HCT116 (cell line): ENCODE measurements around the gene ZNF334. TPM values are rescaled to one million over a fixed set of nuclear protein-coding genes. Genes with fewer than 3 reads are reported as not detected.

Experiments used
- ATAC-seq: fragments of 200-7000 bp; cut with Tn5 transposase; 2 replicates; pipeline ENCODE4 v1.9.1; 2020; ENCODE audit warnings: mild to moderate bottlenecking, moderate library complexity
- BruUV-seq: library from RNA; stranded (reverse); fragments of 400-500 nt; replicated peaks from 2 replicates; lab custom pipeline; 2021; lab: Mats Ljungman, UMichigan
- CTCF ChIA-PET: fragments of 300-600 bp; sonication (Branson Sonifier 250); formaldehyde crosslinking; loops from one replicate; lab custom pipeline; 2021; ENCODE audit warnings: antibody characterized with exemption; lab: Charles Lee
- POLR2A ChIA-PET: fragments of 300-600, 350-600 bp; sonication (Branson Sonifier 250); formaldehyde crosslinking; loops from one replicate; lab custom pipeline; 2021; ENCODE audit warnings: antibody characterized with exemption; lab: Charles Lee
- RAD21 ChIA-PET, 2 experiments: fragments of 300-600 bp; sonication (Branson Sonifier 250); formaldehyde crosslinking; loops; one replicate each; lab custom pipeline; 2023; ENCODE audit warnings: low total read pairs in 2 of 2; ENCODE audit not compliant: uncharacterized antibody in 2 of 2, unreplicated experiment in 2 of 2, low non-redundant PET in 1 of 2; lab: Charles Lee
- DNase-seq: peaks from one replicate; pipeline ENCODE4 v3.0.0-alpha.2; 2010; ENCODE audit warnings: low read depth, low spot score
- H2AFZ ChIP-seq: fragments of 200-600 bp; shearing (Covaris generic), sonication (generic); 2 replicates; pipeline ENCODE4 v1.6.1; 2017; ENCODE audit warnings: low read depth, mixed run types, mixed read lengths, antibody characterized with exemption, low read length; ENCODE audit not compliant: poor library complexity, severe bottlenecking
- H3K27ac ChIP-seq: 2 replicates; pipeline ENCODE4 v1.5.1; 2012; ENCODE audit warnings: low read depth, low read length
- H3K27me3 ChIP-seq: fragments of 200-600 bp; sonication (generic); 2 replicates; pipeline ENCODE4 v1.6.1; 2016; ENCODE audit warnings: mixed run types, low read length, mixed read lengths; ENCODE audit not compliant: insufficient read depth
- H3K36me3 ChIP-seq, 2 experiments: fragments of 200-500 bp in 1 of 2; fragments of 200-600 bp in 1 of 2; sonication (Bioruptor generic) in 1 of 2; sonication (generic) in 1 of 2; 2 replicates each; pipeline versions ENCODE4 v1.5.1 to v1.6.1; 2014 to 2016; ENCODE audit warnings: low read length in 2 of 2, inconsistent platforms in 1 of 2, mixed read lengths in 1 of 2, mixed run types in 1 of 2; ENCODE audit not compliant: insufficient read depth in 2 of 2, control insufficient read depth in 1 of 2
- H3K4me1 ChIP-seq, 2 experiments: fragments of 200-600 bp in 1 of 2; sonication (generic) in 1 of 2; 2 replicates each; pipeline versions ENCODE4 v1.5.1 to v1.6.1; 2012 to 2017; ENCODE audit warnings: low read length in 2 of 2, inconsistent platforms in 1 of 2, mild to moderate bottlenecking in 1 of 2, mixed read lengths in 1 of 2, mixed run types in 1 of 2, moderate library complexity in 1 of 2; ENCODE audit not compliant: insufficient read depth in 2 of 2, control insufficient read depth in 1 of 2
- H3K4me2 ChIP-seq: fragments of 200-600 bp; sonication (generic); 2 replicates; pipeline ENCODE4 v1.6.1; 2017; ENCODE audit warnings: mixed run types, low read length, mixed read lengths
- H3K4me3 ChIP-seq, 2 experiments: fragments of 200-600 bp in 1 of 2; sonication (generic) in 1 of 2; replicated peaks in 1 of 2; 2 replicates each; pipeline ENCODE4 v1.5.1; 2011 to 2016; ENCODE audit warnings: low read length in 2 of 2, control low read depth in 1 of 2, low read depth in 1 of 2, mild to moderate bottlenecking in 1 of 2, mixed read lengths in 1 of 2, mixed run types in 1 of 2
- H3K79me2 ChIP-seq: fragments of 200-600 bp; sonication (generic); 2 replicates; pipeline ENCODE4 v1.6.1; 2017; ENCODE audit warnings: mild to moderate bottlenecking, mixed run types, low read length, moderate library complexity, mixed read lengths; ENCODE audit not compliant: insufficient read depth
- H3K9ac ChIP-seq: fragments of 200-600 bp; sonication (generic); 2 replicates; pipeline ENCODE4 v1.6.1; 2016; ENCODE audit warnings: low read length, mixed read lengths
- H3K9me2 ChIP-seq: fragments of 200-600 bp; sonication (generic), shearing (Covaris generic); 2 replicates; pipeline ENCODE4 v1.6.1; 2017; ENCODE audit warnings: mixed run types, mild to moderate bottlenecking, moderate library complexity; ENCODE audit not compliant: insufficient read depth
- H3K9me3 ChIP-seq, 2 experiments: fragments of 200-500 bp in 1 of 2; fragments of 200-600 bp in 1 of 2; sonication (Bioruptor generic) in 1 of 2; sonication (generic) in 1 of 2; 2 replicates each; pipeline ENCODE4 v1.6.1; 2014 to 2017; ENCODE audit warnings: low read length in 2 of 2, mixed read lengths in 2 of 2, inconsistent platforms in 1 of 2, low read depth in 1 of 2, mild to moderate bottlenecking in 1 of 2, mixed run types in 1 of 2, moderate library complexity in 1 of 2; ENCODE audit not compliant: control insufficient read depth in 1 of 2, insufficient read depth in 1 of 2
- H4K20me1 ChIP-seq: fragments of 200-600 bp; sonication (generic), shearing (Covaris generic); 2 replicates; pipeline ENCODE4 v1.6.1; 2017; ENCODE audit warnings: mixed run types, mild to moderate bottlenecking, moderate library complexity; ENCODE audit not compliant: insufficient read depth
- ATF3 ChIP-seq: IDR thresholded peaks from 2 replicates; pipeline ENCODE4 v1.6.1; 2012
- CBX3 ChIP-seq: IDR thresholded peaks from 2 replicates; pipeline ENCODE4 v1.6.1; 2012; ENCODE audit warnings: low read depth
- CEBPB ChIP-seq: IDR thresholded peaks from 2 replicates; pipeline ENCODE4 v1.6.1; 2012; ENCODE audit warnings: low read depth
- ELF1 ChIP-seq: IDR thresholded peaks from 2 replicates; pipeline ENCODE4 v1.6.1; 2012; ENCODE audit warnings: low read depth, borderline replicate concordance
- EZH2 ChIP-seq: fragments of 200-600 bp; sonication (generic); IDR thresholded peaks from 2 replicates; pipeline ENCODE4 v1.6.1; 2017; ENCODE audit warnings: antibody characterized with exemption, mixed run types
- EZH2phosphoT487 ChIP-seq: fragments of 200-600 bp; IDR thresholded peaks from 2 replicates; pipeline ENCODE4 v1.6.1; 2018; ENCODE audit warnings: antibody characterized with exemption, borderline replicate concordance
- FOSL1 ChIP-seq: IDR thresholded peaks from 2 replicates; pipeline ENCODE4 v1.6.1; 2012; ENCODE audit warnings: low read depth
- JUND ChIP-seq: IDR thresholded peaks from 2 replicates; pipeline ENCODE4 v1.6.1; 2012
- POLR2A ChIP-seq: IDR thresholded peaks from 2 replicates; pipeline ENCODE4 v1.7.0; 2011; ENCODE audit warnings: borderline replicate concordance; ENCODE audit not compliant: insufficient read depth, insufficient read length; ENCODE audit errors: extremely low read depth
- POLR2AphosphoS5 ChIP-seq: IDR thresholded peaks from 2 replicates; pipeline ENCODE4 v1.6.1; 2011; ENCODE audit warnings: mild to moderate bottlenecking, low read depth, low read length, moderate library complexity
- RAD21 ChIP-seq: IDR thresholded peaks from 2 replicates; pipeline ENCODE4 v1.6.1; 2012; ENCODE audit warnings: low read depth, mild to moderate bottlenecking
- REST ChIP-seq: IDR thresholded peaks from 2 replicates; pipeline ENCODE4 v1.6.1; 2012; ENCODE audit warnings: low read depth
- SIN3A ChIP-seq: IDR thresholded peaks from 2 replicates; pipeline ENCODE4 v1.6.1; 2012; ENCODE audit warnings: low read depth
- SP1 ChIP-seq: IDR thresholded peaks from 2 replicates; pipeline ENCODE4 v1.6.1; 2012; ENCODE audit warnings: low read depth
- YY1 ChIP-seq: IDR thresholded peaks from 2 replicates; pipeline ENCODE4 v1.6.1; 2011; ENCODE audit warnings: low read length, low read depth, moderate library complexity, mild to moderate bottlenecking; ENCODE audit not compliant: insufficient replicate concordance; ENCODE audit errors: extremely low read depth
- ZFX ChIP-seq: fragments of 450-650 bp; IDR thresholded peaks from 2 replicates; pipeline ENCODE4 v1.6.1; 2017
- ZNF274 ChIP-seq: fragments of 200-500 bp; sonication (Bioruptor generic); IDR thresholded peaks from 2 replicates; pipeline ENCODE4 v1.6.1; 2014; ENCODE audit warnings: mild to moderate bottlenecking, low read depth, low read length, inconsistent platforms
- intact Hi-C: fragments of 100-400 bp; cut with micrococcal nuclease; formaldehyde crosslinking; loops from 2 replicates; pipeline ENCODE4 v1.10.0; 2022
- total RNA-seq: library from RNA; stranded (reverse); gene quantifications from one replicate; pipeline ENCODE4 v1.2.1, GENCODE V29; 2021; ENCODE audit not compliant: unreplicated experiment

The ZNF334 gene
- total RNA-seq, 1 experiment from 2014 or later, result not detected

GRCh38 chr20:46543959-46544358 is 30.6 kb upstream of the ZNF334 start:
- Histone ChIP-seq H3K9me2 (no peaks in the 10 kb centered on the region), H3K9me3 (no peaks in the 10 kb centered on the region), H3K4me1 (no peaks in the 10 kb centered on the region), H4K20me1 (no peaks in the 10 kb centered on the region), H3K4me3 (no peak overlapping the region), H3K27me3 (peaks cover 15% of the 10 kb centered on the region; the same call in 1 of the 2 replicates), H3K27ac (no peak overlapping the region), H3K9ac (no peak overlapping the region), H2AFZ (no peak overlapping the region), H3K79me2 (no peaks in the 10 kb centered on the region), H3K4me2 (no peak overlapping the region), H3K36me3 (no peaks in the 10 kb centered on the region)
- CTCF ChIA-PET, result no interaction called here
- ATAC-seq (no peak), DNase-seq (no peak)
- intact Hi-C loops, result no loop called here
- RAD21 ChIA-PET, result no interaction called here
- no TSS peak for BruUV-seq
- TF ChIP-seq CEBPB, result no peak
- POLR2A ChIA-PET, result no interaction called here

- H3K9ac ChIP-seq, result no peak overlapping the region
- H3K4me3 ChIP-seq, result no peak overlapping the region
- no peaks in the 10 kb centered on the region for H3K9me2 ChIP-seq
- RAD21 ChIA-PET, result no interaction called here
- no peak for DNase-seq
- H3K4me2 ChIP-seq, result no peak overlapping the region
- H3K27ac ChIP-seq, result no peak overlapping the region
- no peaks in the 10 kb centered on the region for H3K79me2 ChIP-seq
- POLR2A ChIA-PET, result no interaction called here
- TF ChIP-seq CEBPB (no peak), JUND (no peak), EZH2 (no peak), RAD21 (no peak), CBX3 (no peak), SIN3A (no peak), ZFX (no peak), FOSL1 (no peak), SP1 (no peak), ATF3 (no peak), EZH2phosphoT487 (no peak), POLR2A (no peak), REST (no peak), ZNF274 (no peak), YY1 (no peak), ELF1 (no peak), POLR2AphosphoS5 (no peak)
- BruUV-seq, result no TSS peak
- peaks cover 25% of the 10 kb centered on the region for H3K27me3 ChIP-seq
- no peaks in the 10 kb centered on the region for H3K36me3 ChIP-seq
- no peak overlapping the region for H2AFZ ChIP-seq
- H3K4me1 ChIP-seq, result no peaks in the 10 kb centered on the region
- H3K9me3 ChIP-seq, result no peaks in the 10 kb centered on the region
- no peak for ATAC-seq
- CTCF ChIA-PET, result no interaction called here
- intact Hi-C loops, result no loop called here
- H4K20me1 ChIP-seq, result no peaks in the 10 kb centered on the region
Observed at GRCh38 chr20:46543033-46543432, 29.7 kb upstream of the ZNF334 start.
